GM23338 (cell line): ENCODE results near the gene PITPNC1. TPM values are rescaled to one million over a fixed set of nuclear protein-coding genes. Genes with fewer than 3 reads are reported as not detected.

Experiments
- ATAC-seq: fragments of 200-7000 bp; cut with Tn5 transposase; 3 replicates; pipeline ENCODE4 v1.9.1; 2020
- DNase-seq: peaks from one replicate; pipeline ENCODE4 v3.0.0-alpha.2; 2015; ENCODE audit warnings: low spot score
- H2AFZ ChIP-seq: fragments of 200-600 bp; sonication (generic); 2 replicates; pipeline ENCODE4 v1.8.0; 2016; ENCODE audit warnings: antibody characterized with exemption, mild to moderate bottlenecking, moderate library complexity
- H3F3A ChIP-seq: fragments of 200-600 bp; sonication (generic); replicated peaks from 2 replicates; pipeline ENCODE4 v1.8.0; 2017; ENCODE audit warnings: antibody characterized with exemption, mixed run types, low read depth
- H3K27ac ChIP-seq: fragments of 200-600 bp; sonication (generic); 2 replicates; pipeline ENCODE4 v1.6.1; 2016; ENCODE audit warnings: low read depth
- H3K27me3 ChIP-seq: fragments of 200-600 bp; sonication (generic); 2 replicates; pipeline ENCODE4 v1.8.0; 2016; ENCODE audit warnings: mild to moderate bottlenecking, mixed run types, moderate library complexity; ENCODE audit not compliant: insufficient read depth
- H3K36me3 ChIP-seq: fragments of 200-600 bp; sonication (generic); 2 replicates; pipeline ENCODE4 v1.8.0; 2016; ENCODE audit warnings: mild to moderate bottlenecking; ENCODE audit not compliant: insufficient read depth
- H3K4me1 ChIP-seq: fragments of 200-600 bp; sonication (generic); 2 replicates; pipeline ENCODE4 v1.8.0; 2016; ENCODE audit warnings: mild to moderate bottlenecking, moderate library complexity; ENCODE audit not compliant: insufficient read depth
- H3K4me2 ChIP-seq: fragments of 200-600 bp; sonication (generic); 2 replicates; pipeline ENCODE4 v1.7.1; 2017; ENCODE audit warnings: mixed run types
- H3K4me3 ChIP-seq: fragments of 200-600 bp; sonication (generic); 2 replicates; pipeline ENCODE4 v1.6.1; 2016; ENCODE audit warnings: mixed run types
- H3K79me2 ChIP-seq: fragments of 200-600 bp; sonication (generic); replicated peaks from 2 replicates; pipeline ENCODE4 v1.8.0; 2017; ENCODE audit warnings: mild to moderate bottlenecking; ENCODE audit not compliant: insufficient read depth
- H3K9me2 ChIP-seq: fragments of 200-600 bp; sonication (generic); 2 replicates; pipeline ENCODE4 v1.8.0; 2017; ENCODE audit not compliant: insufficient read depth
- H4K20me1 ChIP-seq: fragments of 200-600 bp; sonication (generic); replicated peaks from 2 replicates; pipeline ENCODE4 v1.8.0; 2017; ENCODE audit warnings: mild to moderate bottlenecking; ENCODE audit not compliant: insufficient read depth
- H3K27ac Mint-ChIP-seq: 2 replicates; pipeline ENCODE4 v1.8.0; 2020; ENCODE audit warnings: inconsistent platforms, mild to moderate bottlenecking, moderate library complexity, mixed read lengths
- H3K27me3 Mint-ChIP-seq: 3 replicates; pipeline ENCODE4 v1.8.0; 2022; ENCODE audit warnings: low read depth, mild to moderate bottlenecking, moderate library complexity, mixed read lengths, inconsistent platforms; ENCODE audit not compliant: insufficient read depth, poor library complexity
- H3K36me3 Mint-ChIP-seq: 3 replicates; pipeline ENCODE4 v1.8.0; 2021; ENCODE audit warnings: low read depth, mild to moderate bottlenecking, inconsistent platforms, moderate library complexity, mixed read lengths
- H3K4me1 Mint-ChIP-seq: 3 replicates; pipeline ENCODE4 v1.8.0; 2020; ENCODE audit warnings: mild to moderate bottlenecking, inconsistent platforms, mixed read lengths
- H3K4me3 Mint-ChIP-seq: 3 replicates; pipeline ENCODE4 v1.8.0; 2021; ENCODE audit warnings: moderate library complexity, mild to moderate bottlenecking, inconsistent platforms, mixed read lengths
- H3K9me3 Mint-ChIP-seq: 3 replicates; pipeline ENCODE4 v1.8.0; 2020; ENCODE audit warnings: moderate library complexity, mild to moderate bottlenecking, inconsistent platforms, mixed read lengths
- CTCF ChIP-seq, 2 experiments: fragments of 200-600 bp in 1 of 2; sonication (generic) in 1 of 2; conservative IDR thresholded peaks; 2 replicates each; pipeline versions ENCODE4 v1.5.1 to v1.6.1; 2016 to 2017; ENCODE audit warnings: antibody characterized with exemption in 2 of 2, low read depth in 2 of 2, mild to moderate bottlenecking in 2 of 2, moderate library complexity in 1 of 2
- EZH2phosphoT487 ChIP-seq: fragments of 200-600 bp; sonication (generic); IDR thresholded peaks from one replicate; pipeline ENCODE4 v1.8.1; 2018; ENCODE audit warnings: antibody characterized with exemption; ENCODE audit not compliant: unreplicated experiment
- JUNB ChIP-seq: IDR thresholded peaks from one replicate; pipeline ENCODE4 v1.6.1; 2016; ENCODE audit warnings: antibody characterized with exemption; ENCODE audit not compliant: unreplicated experiment
- POLR2AphosphoS5 ChIP-seq: IDR thresholded peaks from 2 replicates; pipeline ENCODE4 v1.6.1; 2016; ENCODE audit warnings: antibody characterized with exemption, low read depth
- STAT1 ChIP-seq: IDR thresholded peaks from one replicate; pipeline ENCODE4 v1.6.1; 2016; ENCODE audit warnings: antibody characterized with exemption; ENCODE audit not compliant: unreplicated experiment
- ZNF114 ChIP-seq: fragments of 250-450 bp; sonication (Bioruptor Pico); IDR thresholded peaks from 2 replicates; pipeline ENCODE4 v1.5.0; 2020; ENCODE audit warnings: mild to moderate bottlenecking, moderate library complexity
- ZNF331 ChIP-seq: fragments of 250-450 bp; sonication (Bioruptor Pico); IDR thresholded peaks from 2 replicates; pipeline ENCODE4 v1.5.0; 2020; ENCODE audit warnings: low read depth, mild to moderate bottlenecking, moderate library complexity
- ZNF462 ChIP-seq: fragments of 250-450 bp; sonication (Bioruptor Pico); IDR thresholded peaks from 2 replicates; pipeline ENCODE4 v1.5.0; 2020; ENCODE audit warnings: mild to moderate bottlenecking, moderate library complexity
- polyA plus RNA-seq: library from polyadenylated mRNA; unstranded; fragments of >200 nt; fragmentation: Nextera tagmentation; extraction: Ambion mirVana; gene quantifications from 2 replicates; pipeline ENCODE4 v1.2.1, GENCODE V29; 2016
- total RNA-seq: library from RNA; depleted of rRNA; stranded (reverse); fragments of >200 nt; shearing (Covaris generic); gene quantifications from 2 replicates; pipeline ENCODE4 v1.2.3, GENCODE V29; 2014

Gene PITPNC1
- total and polyA plus RNA-seq, 2 experiments from 2014 or later, result 23.0 to 32.6 TPM

DNA sequence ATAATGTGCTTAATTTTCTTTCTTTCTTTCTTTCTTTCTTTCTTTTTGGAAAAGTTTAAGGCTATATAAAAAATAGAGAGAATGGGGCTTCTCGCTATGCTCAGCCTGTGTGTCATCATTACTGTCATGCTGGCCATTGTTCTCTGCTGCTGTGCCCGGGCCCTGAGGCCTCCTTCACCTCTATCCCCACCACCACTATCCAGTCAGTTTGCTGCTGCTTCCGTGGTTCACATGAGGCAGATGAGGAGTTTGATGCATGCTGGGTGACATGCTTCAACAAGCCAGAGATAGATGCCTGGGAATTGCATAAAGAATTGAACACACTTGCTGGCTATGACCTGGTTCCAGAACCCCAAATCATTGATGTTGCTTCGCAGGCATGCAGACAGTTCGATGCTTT, 36.3 kb downstream of the PITPNC1 start (continued):
- TF ChIP-seq ZNF462 (no peak), ZNF114 (CRISPR knock-in tag) (no peak), STAT1 (no peak), EZH2phosphoT487 (no peak), JUNB (no peak)

GRCh38 chr17:67414130-67414529, 37.0 kb downstream of the PITPNC1 start:
- Histone ChIP-seq H3K79me2 (peaks cover 97% of the 10 kb centered on the region), H3K36me3 (peaks cover 6% of the 10 kb centered on the region), H3K4me3 (no peak overlapping the region), H3K4me2 (no peak overlapping the region), H3K27ac (no peak overlapping the region), H3K4me1 (peaks cover 3% of the 10 kb centered on the region; the same call in 1 of the 2 replicates), H3F3A (no peaks in the 10 kb centered on the region), H4K20me1 (peaks cover 34% of the 10 kb centered on the region), H3K9me2 (peaks cover 5% of the 10 kb centered on the region; the same call in 1 of the 2 replicates), H3K27me3 (no peaks in the 10 kb centered on the region), H2AFZ (no peak overlapping the region)
- Mint-ChIP-seq H3K4me3 (no peak overlapping the region), H3K27ac (no peak overlapping the region), H3K36me3 (peaks cover 21% of the 10 kb centered on the region; the same call in 2 of the 3 replicates), H3K4me1 (peaks cover 3% of the 10 kb centered on the region; the same call in 1 of the 3 replicates), H3K9me3 (peaks cover 17% of the 10 kb centered on the region), H3K27me3 (peaks cover 4% of the 10 kb centered on the region)
- ATAC-seq (no peak), DNase-seq (no peak)
- TF ChIP-seq POLR2AphosphoS5 (no peak), STAT1 (no peak), CTCF (conservative IDR thresholded peaks at IDR 0.05; ENCODE audit: low read depth in 2 of 2) (no peak), ZNF114 (CRISPR knock-in tag) (no peak), JUNB (no peak), ZNF462 (no peak), ZNF331 (CRISPR knock-in tag) (no peak)
